Esophagus squamous epithelium (tissue), 5 donors: ENCODE data around the gene NAV2. TPM values are rescaled to one million over a fixed set of nuclear protein-coding genes. Genes with fewer than 3 reads are reported as not detected.

Experiments
- DNase-seq: peaks from one replicate; lab custom pipeline; 2025; lab: John Stamatoyannopoulos, UW
- H3K27ac ChIP-seq, 4 donors: fragments of 200-600 bp; sonication (generic); one replicate each; pipeline ENCODE4 v1.5.1; 2016 to 2019; ENCODE audit warnings: mild to moderate bottlenecking in 1 of 4
- H3K27me3 ChIP-seq, 4 donors: fragments of 200-600 bp; sonication (generic); 1 replicate in 3 of 4; 2 replicates in 1 of 4; pipeline versions ENCODE4 v1.5.1 to v1.6.0; 2017 to 2021; ENCODE audit warnings: antibody characterized with exemption in 1 of 4
- H3K36me3 ChIP-seq, 3 donors: fragments of 200-600 bp; sonication (generic); one replicate each; pipeline ENCODE4 v1.5.1; 2016 to 2019
- H3K4me1 ChIP-seq, 3 donors: fragments of 200-600 bp; sonication (generic); one replicate each; pipeline ENCODE4 v1.5.1; 2017 to 2019
- H3K4me3 ChIP-seq, 4 donors: fragments of 200-600 bp; sonication (generic); 1 replicate in 3 of 4; 2 replicates in 1 of 4; pipeline ENCODE4 v1.5.1; 2016 to 2019; ENCODE audit warnings: mild to moderate bottlenecking in 2 of 4, moderate library complexity in 1 of 4
- H3K9me3 ChIP-seq, 3 donors: fragments of 200-600 bp; sonication (generic); one replicate each; pipeline ENCODE4 v1.5.1; 2016 to 2019
- POLR2A ChIP-seq, 4 donors: fragments of 450-650 bp; IDR thresholded peaks; one replicate each; pipeline ENCODE4 v1.6.1; 2017; ENCODE audit warnings: antibody characterized with exemption in 4 of 4, mild to moderate bottlenecking in 4 of 4, moderate library complexity in 3 of 4
- WGBS, 2 donors: methylation state at CpG; one replicate each; pipeline ENCODE4 v1.1.5; 2018; 5-methylcytosine and 5-hydroxymethylcytosine counted together
- intact Hi-C: fragments of 100-400 bp; cut with DNase I; formaldehyde crosslinking; loops from one replicate; pipeline ENCODE4 v1.15.0; 2022
- total RNA-seq, 4 donors: library from RNA; depleted of rRNA; stranded (reverse); fragments of >200 nt; gene quantifications; one replicate each; pipeline ENCODE4 v1.1.0, GENCODE V29; 2016
- TF ChIP-seq, protein P1 (sequence below), 6 experiments: fragments of 450-650 bp in 4 of 6; fragments of 200-600 bp in 2 of 6; sonication (generic) in 2 of 6; IDR thresholded peaks; one replicate each; pipeline ENCODE4 v1.5.1; 2016 to 2019; ENCODE audit warnings: antibody characterized with exemption in 6 of 6, mild to moderate bottlenecking in 4 of 6, moderate library complexity in 4 of 6
- donor health status: DM: yes; HTN: yes; CAD: no.

NAV2 gene
- total RNA-seq, 4 donors from 2014 or later = 4.9 to 19.1 (median 14.6) TPM

- Histone ChIP-seq H3K4me3 (no peak overlapping the region), H3K27ac (no peak overlapping the region), H3K4me1 (peaks cover 13 to 44% (median 22%) of the 10 kb centered on the region in 3 donors), H3K9me3 (no peaks in the 10 kb centered on the region), H3K36me3 (no peaks in the 10 kb centered on the region), H3K27me3 (no peaks in the 10 kb centered on the region)
- WGBS, 2 donors = 60 to 83% methylated on average over 2 of the region's 2 CpGs
- no peak for DNase-seq
- intact Hi-C loops = no loop called here
- TF ChIP-seq, protein P1, sequence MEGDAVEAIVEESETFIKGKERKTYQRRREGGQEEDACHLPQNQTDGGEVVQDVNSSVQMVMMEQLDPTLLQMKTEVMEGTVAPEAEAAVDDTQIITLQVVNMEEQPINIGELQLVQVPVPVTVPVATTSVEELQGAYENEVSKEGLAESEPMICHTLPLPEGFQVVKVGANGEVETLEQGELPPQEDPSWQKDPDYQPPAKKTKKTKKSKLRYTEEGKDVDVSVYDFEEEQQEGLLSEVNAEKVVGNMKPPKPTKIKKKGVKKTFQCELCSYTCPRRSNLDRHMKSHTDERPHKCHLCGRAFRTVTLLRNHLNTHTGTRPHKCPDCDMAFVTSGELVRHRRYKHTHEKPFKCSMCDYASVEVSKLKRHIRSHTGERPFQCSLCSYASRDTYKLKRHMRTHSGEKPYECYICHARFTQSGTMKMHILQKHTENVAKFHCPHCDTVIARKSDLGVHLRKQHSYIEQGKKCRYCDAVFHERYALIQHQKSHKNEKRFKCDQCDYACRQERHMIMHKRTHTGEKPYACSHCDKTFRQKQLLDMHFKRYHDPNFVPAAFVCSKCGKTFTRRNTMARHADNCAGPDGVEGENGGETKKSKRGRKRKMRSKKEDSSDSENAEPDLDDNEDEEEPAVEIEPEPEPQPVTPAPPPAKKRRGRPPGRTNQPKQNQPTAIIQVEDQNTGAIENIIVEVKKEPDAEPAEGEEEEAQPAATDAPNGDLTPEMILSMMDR (IDR thresholded peaks at IDR 0.05) = no peak
- no peak for TF ChIP-seq POLR2A (IDR thresholded peaks at IDR 0.05)
Measured at GRCh38 chr11:19721176-19721575, 8.5 kb downstream of the NAV2 start.

- Histone ChIP-seq H3K27me3 (no peaks in the 10 kb centered on the region), H3K9me3 (no peaks in the 10 kb centered on the region), H3K4me1 (peaks cover 13 to 56% (median 22%) of the 10 kb centered on the region in 3 donors), H3K27ac (peak overlapping the region; percentile 54 to 77 (median 64)), H3K36me3 (no peaks in the 10 kb centered on the region), H3K4me3 (no peak overlapping the region)
- TF ChIP-seq POLR2A (IDR thresholded peaks at IDR 0.05) = no peak
- TF ChIP-seq, protein P1 (IDR thresholded peaks at IDR 0.05) = no peak
- 50 to 74% methylated on average over 5 of the region's 5 CpGs for WGBS, 2 donors
- DNase-seq = no peak
- intact Hi-C loops = no loop called here
Measured at GRCh38 chr11:19722702-19723101, 10.1 kb downstream of the NAV2 start.

DNA sequence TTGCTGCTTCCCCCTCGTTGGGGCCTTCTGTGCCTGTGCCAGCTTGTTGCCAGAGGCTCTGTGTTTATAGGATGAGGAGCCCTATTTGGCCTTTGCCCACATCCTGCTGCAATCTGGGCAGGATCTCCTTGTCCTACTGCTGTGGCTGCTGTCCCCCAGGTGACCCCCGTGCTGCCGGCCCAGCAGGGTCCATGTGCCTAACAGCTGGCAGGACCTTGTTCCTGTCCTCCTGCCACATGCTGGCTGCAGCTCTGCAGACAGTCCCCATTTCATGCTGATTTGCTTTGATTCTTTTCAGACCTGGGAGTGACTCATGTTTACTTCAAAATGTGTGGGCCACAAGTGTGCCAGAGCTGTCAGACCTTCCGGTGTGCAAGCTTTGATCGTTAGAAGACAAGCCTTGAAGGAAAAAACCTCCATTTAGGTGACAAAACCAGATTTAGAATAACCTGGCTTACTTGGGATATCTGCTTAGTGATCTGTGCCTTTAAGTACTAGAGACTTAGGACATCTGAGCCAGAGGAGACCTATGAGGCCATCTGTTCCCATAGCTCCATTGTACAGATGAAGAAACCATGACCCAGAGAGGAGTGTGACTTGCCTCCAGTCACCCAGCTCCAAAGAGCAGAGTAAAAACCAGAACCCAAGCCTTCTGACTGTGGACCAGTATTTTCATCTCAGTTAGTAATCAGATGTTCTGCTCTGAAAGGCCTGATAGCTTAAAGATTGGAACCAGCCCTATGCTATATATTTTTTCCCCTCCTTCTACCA, 11.1 kb downstream of the NAV2 start:
- no peak for DNase-seq
- intact Hi-C loops = no loop called here
- Histone ChIP-seq H3K27ac (peak overlapping the region; percentile 54 to 77 (median 64)), H3K9me3 (no peaks in the 10 kb centered on the region), H3K4me3 (no peak overlapping the region), H3K36me3 (no peaks in the 10 kb centered on the region), H3K27me3 (no peaks in the 10 kb centered on the region), H3K4me1 (peaks cover 13 to 56% (median 22%) of the 10 kb centered on the region in 3 donors)
- 2 to 4% methylated on average over 2 to 5 of the region's 5 CpGs for WGBS, 2 donors
- TF ChIP-seq, protein P1 (IDR thresholded peaks at IDR 0.05) = no peak
- no peak for TF ChIP-seq POLR2A (IDR thresholded peaks at IDR 0.05)

DNA sequence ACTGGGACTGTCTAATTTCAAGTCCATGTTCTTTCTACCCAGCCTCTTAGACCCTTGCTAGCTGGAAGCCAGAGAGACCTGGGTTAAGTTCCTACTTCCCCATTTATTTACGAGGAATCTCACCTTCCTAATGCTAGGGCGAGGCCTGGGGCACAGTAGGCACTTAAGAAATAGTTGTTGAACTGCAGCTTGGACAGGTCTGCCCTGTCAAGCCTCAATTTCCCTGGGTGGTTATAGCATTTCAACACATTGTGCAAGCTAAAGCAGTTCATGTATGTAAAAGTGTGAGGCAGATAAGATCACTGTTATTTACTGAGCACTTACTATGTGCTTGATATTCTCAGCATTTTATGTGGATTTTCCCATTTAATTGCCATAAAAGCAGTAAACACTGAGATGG, 12.1 kb downstream of the NAV2 start:
- no peak for DNase-seq
- TF ChIP-seq, protein P1 (IDR thresholded peaks at IDR 0.05) = no peak
- no peak for TF ChIP-seq POLR2A (IDR thresholded peaks at IDR 0.05)
- no peak overlapping the region for H3K4me3 ChIP-seq
- WGBS, 2 donors = 60 to 94% methylated on average over 2 of the region's 2 CpGs
- peaks cover 13 to 56% (median 22%) of the 10 kb centered on the region in 3 donors for H3K4me1 ChIP-seq
- H3K27me3 ChIP-seq = no peaks in the 10 kb centered on the region
- intact Hi-C loops = no loop called here
- no peaks in the 10 kb centered on the region for H3K9me3 ChIP-seq
- H3K36me3 ChIP-seq = no peaks in the 10 kb centered on the region
- H3K27ac ChIP-seq = peak overlapping the region; percentile 54 to 77 (median 64)

DNA sequence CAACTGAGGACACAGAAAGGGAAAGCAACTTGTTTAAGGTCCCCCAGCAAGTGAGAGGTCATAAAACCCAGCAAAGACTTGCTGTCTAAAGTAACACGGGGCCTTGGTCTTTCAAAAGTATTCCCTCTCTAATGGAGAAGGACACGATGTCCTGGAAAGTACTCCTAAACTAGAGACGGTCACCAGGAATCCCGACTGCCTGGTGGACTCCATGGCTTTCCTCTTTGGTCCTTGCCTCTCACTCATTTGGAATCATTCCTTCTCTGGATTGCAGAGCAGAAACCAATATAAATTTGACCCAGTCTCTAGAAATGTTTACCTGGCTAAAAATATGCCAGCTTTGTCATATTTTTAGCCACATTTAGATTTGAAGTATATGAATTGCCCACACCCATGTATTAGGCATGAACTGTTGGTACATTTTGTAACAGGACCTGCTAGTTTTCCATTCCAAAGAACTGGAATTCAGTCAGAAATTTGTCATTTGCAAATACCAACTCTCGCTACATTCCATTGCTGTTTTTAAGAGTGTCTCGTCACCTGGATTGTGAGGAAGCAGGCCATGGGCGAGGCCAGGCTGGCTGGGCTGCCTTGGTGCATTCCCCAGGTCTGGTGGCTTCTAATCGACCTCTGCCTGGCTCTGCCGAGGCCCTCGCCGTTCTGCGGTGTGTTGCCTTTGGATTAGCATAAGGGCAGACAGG, 12.9 kb downstream of the NAV2 start:
- WGBS, 2 donors = 73% methylated on average over 7 to 12 of the region's 12 CpGs
- intact Hi-C loops = no loop called here
- no peak for DNase-seq

More for the DNA sequence above, 12.9 kb downstream of the NAV2 start:
- Histone ChIP-seq H3K4me3 (no peak overlapping the region), H3K36me3 (no peaks in the 10 kb centered on the region), H3K27ac (peak overlapping the region; percentile 54 to 77 (median 64)), H3K9me3 (no peaks in the 10 kb centered on the region), H3K4me1 (peaks cover 13 to 56% (median 22%) of the 10 kb centered on the region in 3 donors), H3K27me3 (no peaks in the 10 kb centered on the region)
- TF ChIP-seq, protein P1 (IDR thresholded peaks at IDR 0.05) = no peak
- TF ChIP-seq POLR2A (IDR thresholded peaks at IDR 0.05) = no peak
